A549 (cell line): ENCODE results near the gene DNAJC18. TPM values are rescaled to one million over a fixed set of nuclear protein-coding genes. Genes with fewer than 3 reads are reported as not detected.

Experiments used
- ATAC-seq, 2 experiments: fragments of 200-7000 bp in 1 of 2; fragments of >200 bp in 1 of 2; cut with Nextera tagmentation in 1 of 2; cut with Tn5 transposase in 1 of 2; 3 replicates each; pipeline versions ENCODE4 v1.8.0 to v1.9.1; 2018 to 2020; ENCODE audit warnings: mild to moderate bottlenecking in 1 of 2, moderate library complexity in 1 of 2
- CTCF ChIA-PET: fragments of 300-600 bp; sonication (Branson Sonifier 250); formaldehyde crosslinking; extraction: SDS; loops from one replicate; lab custom pipeline; 2021; ENCODE audit warnings: antibody characterized with exemption, inconsistent platforms; lab: Yijun Ruan, JAX
- POLR2A ChIA-PET: fragments of 350-600 bp; formaldehyde crosslinking; extraction: SDS; loops from one replicate; lab custom pipeline; 2021; ENCODE audit warnings: antibody characterized with exemption, inconsistent platforms; lab: Yijun Ruan, JAX
- DNase-seq, 2 experiments: peaks; one replicate each; pipeline versions ENCODE4 v3.0.0 to v3.0.0-alpha.2; 2011 to 2016; ENCODE audit warnings: low read depth in 1 of 2, low spot score in 1 of 2
- FAIRE-seq: peaks from 2 replicates; lab custom pipeline; 2011; peaks lifted over from hg19 to GRCh38; lab: Jason Lieb, UNC
- H3K27ac ChIP-seq, 2 experiments: fragments of >200 bp; sonication (Bioruptor Twin); formaldehyde crosslinking; 3 replicates each; pipeline ENCODE4 v1.5.1; 2016 to 2017
- H3K4me1 ChIP-seq: fragments of >200 bp; sonication (Bioruptor Twin); formaldehyde crosslinking; 3 replicates; pipeline ENCODE4 v1.6.1; 2016
- H3K4me2 ChIP-seq: fragments of >200 bp; sonication (Bioruptor Twin); formaldehyde crosslinking; 3 replicates; pipeline ENCODE4 v1.6.1; 2016
- H3K4me3 ChIP-seq: fragments of >200 bp; sonication (Bioruptor Twin); formaldehyde crosslinking; 3 replicates; pipeline ENCODE4 v1.5.1; 2016
- H3K9me3 ChIP-seq: fragments of >200 bp; sonication (Bioruptor Twin); formaldehyde crosslinking; 3 replicates; pipeline ENCODE4 v1.6.1; 2016
- BCL3 ChIP-seq: fragments of >200 bp; sonication (Bioruptor Twin); formaldehyde crosslinking; IDR thresholded peaks from 3 replicates; pipeline ENCODE4 v1.6.1; 2016
- BHLHE40 ChIP-seq: IDR thresholded peaks from 2 replicates; pipeline ENCODE4 v1.6.1; 2012; ENCODE audit warnings: low read depth, low read length, inconsistent platforms
- CBX2 ChIP-seq: fragments of 200-600 bp; sonication (generic); IDR thresholded peaks from 2 replicates; pipeline ENCODE4 v1.6.1; 2016; ENCODE audit warnings: low read depth, mild to moderate bottlenecking, borderline replicate concordance
- CHD4 ChIP-seq: fragments of 200-600 bp; sonication (generic); IDR thresholded peaks from 2 replicates; pipeline ENCODE4 v1.6.1; 2016; ENCODE audit warnings: antibody characterized with exemption, mild to moderate bottlenecking, borderline replicate concordance
- E2F6 ChIP-seq: IDR thresholded peaks from 2 replicates; pipeline ENCODE4 v1.6.1; 2012; ENCODE audit warnings: low read depth, borderline replicate concordance
- EHMT2 ChIP-seq: fragments of 200-600 bp; sonication (generic); IDR thresholded peaks from 2 replicates; pipeline ENCODE4 v1.6.1; 2016; ENCODE audit warnings: antibody characterized with exemption, low read depth, mild to moderate bottlenecking, moderate library complexity
- EP300 ChIP-seq, 2 experiments: fragments of >200 bp; sonication (Bioruptor Twin); formaldehyde crosslinking; IDR thresholded peaks; 2 replicates in 1 of 2; 3 replicates in 1 of 2; pipeline ENCODE4 v1.6.1; 2016 to 2017
- ESRRA ChIP-seq: fragments of 150-350 bp; IDR thresholded peaks from 2 replicates; pipeline ENCODE4 v1.6.1; 2014; ENCODE audit warnings: mild to moderate bottlenecking, low read length, borderline replicate concordance
- FOSL2 ChIP-seq, 2 experiments: fragments of 450-650 bp in 1 of 2; fragments of >200 bp in 1 of 2; sonication (Bioruptor Twin) in 1 of 2; formaldehyde crosslinking; IDR thresholded peaks; 2 replicates each; pipeline versions ENCODE4 v1.5.0 to v1.6.1; 2016 to 2020; ENCODE audit warnings: mild to moderate bottlenecking in 1 of 2, moderate library complexity in 1 of 2
- FOXS1 ChIP-seq: fragments of 250-450 bp; sonication (Bioruptor Pico); IDR thresholded peaks from 2 replicates; pipeline ENCODE4 v1.5.0; 2020; ENCODE audit warnings: mild to moderate bottlenecking, moderate library complexity
- GATA3 ChIP-seq: IDR thresholded peaks from 2 replicates; pipeline ENCODE4 v1.6.1; 2012; ENCODE audit warnings: borderline replicate concordance
- HDAC2 ChIP-seq: fragments of 200-600 bp; sonication (generic); IDR thresholded peaks from 2 replicates; pipeline ENCODE4 v1.6.1; 2016
- HEYL ChIP-seq: fragments of 250-450 bp; sonication (Bioruptor Pico); IDR thresholded peaks from 2 replicates; pipeline ENCODE4 v1.8.0; 2021; ENCODE audit warnings: mild to moderate bottlenecking, moderate library complexity
- HMGXB4 ChIP-seq: fragments of 250-450 bp; sonication (Bioruptor Pico); IDR thresholded peaks from 2 replicates; pipeline ENCODE4 v1.5.0; 2021; ENCODE audit warnings: mild to moderate bottlenecking, moderate library complexity, borderline replicate concordance
- HOXB5 ChIP-seq: fragments of 250-450 bp; sonication (Bioruptor Pico); IDR thresholded peaks from 2 replicates; pipeline ENCODE4 v1.5.0; 2020; ENCODE audit warnings: mild to moderate bottlenecking, moderate library complexity
- JUN ChIP-seq, 2 experiments: fragments of >200 bp; sonication (Bioruptor Twin); formaldehyde crosslinking; IDR thresholded peaks; 2 replicates in 1 of 2; 3 replicates in 1 of 2; pipeline ENCODE4 v1.6.1; 2016 to 2017
- JUNB ChIP-seq: fragments of >200 bp; sonication (Bioruptor Twin); formaldehyde crosslinking; IDR thresholded peaks from 2 replicates; pipeline ENCODE4 v1.6.1; 2016
- KDM1A ChIP-seq: fragments of 200-600 bp; sonication (generic); IDR thresholded peaks from 2 replicates; pipeline ENCODE4 v1.6.1; 2016; ENCODE audit warnings: low read depth, mild to moderate bottlenecking
- MAZ ChIP-seq: fragments of 150-350 bp; IDR thresholded peaks from 2 replicates; pipeline ENCODE4 v1.6.1; 2014; ENCODE audit warnings: antibody characterized with exemption, low read depth, low read length, borderline replicate concordance
- NFE2L2 ChIP-seq: fragments of 150-350 bp; conservative IDR thresholded peaks from 2 replicates; pipeline ENCODE4 v1.6.1; 2014; ENCODE audit warnings: low read length
- PBX3 ChIP-seq: IDR thresholded peaks from 2 replicates; pipeline ENCODE4 v1.6.1; 2012
- PHF8 ChIP-seq: fragments of 200-600 bp; sonication (generic); IDR thresholded peaks from 2 replicates; pipeline ENCODE4 v1.6.1; 2016; ENCODE audit warnings: low read depth, mild to moderate bottlenecking, antibody characterized with exemption, moderate library complexity, borderline replicate concordance
- POLR2A ChIP-seq: IDR thresholded peaks from 2 replicates; pipeline ENCODE4 v1.6.1; 2012; ENCODE audit warnings: mild to moderate bottlenecking, low read length
- SMC3 ChIP-seq: fragments of >200 bp; sonication (Bioruptor Twin); formaldehyde crosslinking; IDR thresholded peaks from 3 replicates; pipeline ENCODE4 v1.6.1; 2018; ENCODE audit warnings: inconsistent platforms
- ZC3H11A ChIP-seq: fragments of 450-650 bp; IDR thresholded peaks from 2 replicates; pipeline ENCODE4 v1.6.1; 2014; ENCODE audit warnings: antibody characterized with exemption, mild to moderate bottlenecking
- ZNF302 ChIP-seq: fragments of 250-450 bp; sonication (Bioruptor Pico); IDR thresholded peaks from 2 replicates; pipeline ENCODE4 v1.9.0; 2021; ENCODE audit warnings: inconsistent platforms, mild to moderate bottlenecking, moderate library complexity
- ZSCAN20 ChIP-seq: fragments of 250-450 bp; sonication (Bioruptor Pico); IDR thresholded peaks from 2 replicates; pipeline ENCODE4 v1.8.0; 2022; ENCODE audit warnings: mild to moderate bottlenecking, moderate library complexity
- WGBS: methylation state at CpG from one replicate; pipeline ENCODE4 v1.1.6; 2017; ENCODE audit errors: missing lambda C conversion rate; 5-methylcytosine and 5-hydroxymethylcytosine counted together
- polyA plus RNA-seq, 4 experiments: library from polyadenylated mRNA; depleted of rRNA in 3 of 4; stranded (reverse); fragments of >200 nt; fragmentation: RNase III in 1 of 4; extraction: RNeasy Plus Mini Kit Qiagen cat#74134 plus additional on column Dnase treatment in 1 of 4; gene quantifications; 2 replicates in 3 of 4; 3 replicates in 1 of 4; pipeline ENCODE4 v1.2.3, GENCODE V29; 2011 to 2017

DNAJC18 gene
- polyA plus RNA-seq, 2 of the 4 experiments (the other 2 are of a cell fraction) = 5.3 TPM

GRCh38 chr5:139377226-139377625, 62.1 kb downstream of the DNAJC18 start:
- no peaks in the 10 kb centered on the region for H3K9me3 ChIP-seq
- ATAC-seq = no peak
- FAIRE-seq = no peak
- 90% methylated on average over 3 of the region's 3 CpGs for WGBS
- no peak for DNase-seq
- peaks cover 34% of the 10 kb centered on the region for H3K4me1 ChIP-seq
- H3K4me3 ChIP-seq = no peak overlapping the region
- POLR2A ChIA-PET = no interaction called here
- TF ChIP-seq EHMT2 = no peak
- no peak for TF ChIP-seq HOXB5 (CRISPR knock-in tag)
- no peak for TF ChIP-seq HEYL (CRISPR knock-in tag)
- no peak for TF ChIP-seq FOXS1 (CRISPR knock-in tag)
- TF ChIP-seq CBX2 = no peak
- no peak for TF ChIP-seq ZNF302 (CRISPR knock-in tag)
- TF ChIP-seq BCL3 = no peak
- TF ChIP-seq JUN (IDR thresholded peaks at IDR 0.05) = no peak
- no peak for TF ChIP-seq GATA3
- no peak for TF ChIP-seq BHLHE40
- no peak for TF ChIP-seq PBX3
- TF ChIP-seq E2F6 = no peak
- TF ChIP-seq MAZ = no peak
- TF ChIP-seq NFE2L2 = no peak
- TF ChIP-seq ESRRA = no peak
- no peak for TF ChIP-seq HDAC2
- no peak overlapping the region for H3K4me2 ChIP-seq
- no peak overlapping the region for H3K27ac ChIP-seq
- CTCF ChIA-PET = interaction anchor here (0.8 kb wide), 1 partner anchor 15 kb away, joined by 5 read pairs; no protein-coding TSS in a partner anchor

- peaks cover 29% of the 10 kb centered on the region for H3K4me1 ChIP-seq
- TF ChIP-seq ZC3H11A (no peak), HMGXB4 (no peak), ZNF302 (CRISPR knock-in tag) (no peak), SMC3 (no peak), EP300 (IDR thresholded peaks at IDR 0.05) (no peak), PHF8 (no peak), KDM1A (no peak), CHD4 (no peak), GATA3 (no peak), JUNB (no peak), HDAC2 (no peak), POLR2A (no peak), ZSCAN20 (CRISPR knock-in tag) (no peak), FOSL2 (IDR thresholded peaks at IDR 0.05) (no peak), FOSL2 (CRISPR knock-in tag; IDR thresholded peaks at IDR 0.05) (no peak)
- FAIRE-seq (no peak), DNase-seq (no peak), ATAC-seq (no peak)
- ChIA-PET POLR2A (no interaction called here), CTCF (interaction anchor here (1.7 to 3.8 kb wide), 2 partner anchors 32 to 35 kb away, joined by 3 to 17 read pairs; partner anchors contain the start of gene PAIP2)
- H3K4me2 ChIP-seq = no peak overlapping the region
- H3K4me3 ChIP-seq = no peak overlapping the region
- H3K9me3 ChIP-seq = no peaks in the 10 kb centered on the region
- no peak overlapping the region for H3K27ac ChIP-seq
- 92% methylated on average over 7 of the region's 7 CpGs for WGBS
Measured at GRCh38 chr5:139376364-139376763, 63.0 kb downstream of the DNAJC18 start.
